Measurements from ENCODE around the gene CELF1. TPM values are rescaled to one million over a fixed set of nuclear protein-coding genes. Genes with fewer than 3 reads are reported as not detected.

Gene CELF1
- total and polyA plus RNA-seq, 2 experiments from 2014 or later, result 124 to 233 TPM

- H3K27ac ChIP-seq (ENCODE audit: low read depth), result peak overlapping the region; percentile 35; the same call in 1 of the 2 replicates
- ATAC-seq, result no peak
Measured at GRCh38 chr11:47498584-47499152, 54.3 kb downstream of the CELF1 start.

GRCh38 chr11:47498149-47498548 lies 54.8 kb downstream of the CELF1 start:
- DNase-seq (ENCODE audit: low spot score) (no peak), ATAC-seq (no peak)
- no peaks in the 10 kb centered on the region for H3K36me3 ChIP-seq (ENCODE audit: insufficient read depth)
- no peak overlapping the region for H3K4me3 ChIP-seq
- peaks cover 57% of the 10 kb centered on the region for H4K20me1 ChIP-seq (replicated peaks; ENCODE audit: insufficient read depth)
- no peaks in the 10 kb centered on the region for H3F3A ChIP-seq (replicated peaks; ENCODE audit: low read depth)
- peaks cover 100% of the 10 kb centered on the region for H3K79me2 ChIP-seq (replicated peaks; ENCODE audit: insufficient read depth)
- Mint-ChIP-seq H3K4me1 (peaks cover 33% of the 10 kb centered on the region), H3K4me3 (no peak overlapping the region), H3K36me3 (ENCODE audit: low read depth) (peaks cover 9% of the 10 kb centered on the region; the same call in 2 of the 3 replicates), H3K27me3 (ENCODE audit: insufficient read depth, low read depth, poor library complexity) (peaks cover 2% of the 10 kb centered on the region), H3K27ac (0 out of 2 replicates have a peak overlapping the region, but pooled peaks have one; percentile 18), H3K9me3 (no peaks in the 10 kb centered on the region)
- peak overlapping the region; percentile 35; the same call in 1 of the 2 replicates for H3K27ac ChIP-seq (ENCODE audit: low read depth)
- H3K9me2 ChIP-seq (ENCODE audit: insufficient read depth), result no peaks in the 10 kb centered on the region
- no peak overlapping the region for H2AFZ ChIP-seq
- peaks cover 32% of the 10 kb centered on the region for H3K4me1 ChIP-seq (ENCODE audit: insufficient read depth)
- H3K27me3 ChIP-seq (ENCODE audit: insufficient read depth), result no peaks in the 10 kb centered on the region
- H3K4me2 ChIP-seq, result no peak overlapping the region
- TF ChIP-seq EZH2phosphoT487 (IDR thresholded peaks at IDR 0.05; ENCODE audit: unreplicated experiment) (no peak), ZNF114 (CRISPR knock-in tag; IDR thresholded peaks at IDR 0.05) (no peak), NANOG (IDR thresholded peaks at IDR 0.05; ENCODE audit: borderline replicate concordance) (no peak), REST (IDR thresholded peaks at IDR 0.05; ENCODE audit: unreplicated experiment) (no peak), STAT1 (IDR thresholded peaks at IDR 0.05; ENCODE audit: unreplicated experiment) (no peak), ZNF331 (CRISPR knock-in tag; IDR thresholded peaks at IDR 0.05; ENCODE audit: low read depth) (no peak), JUNB (IDR thresholded peaks at IDR 0.05; ENCODE audit: unreplicated experiment) (no peak), CREB1 (CRISPR knock-in tag; IDR thresholded peaks at IDR 0.05; ENCODE audit: low read depth) (no peak), EZH2 (IDR thresholded peaks at IDR 0.05; ENCODE audit: low read depth, unreplicated experiment) (no peak)
- TF ChIP-seq, protein P1, sequence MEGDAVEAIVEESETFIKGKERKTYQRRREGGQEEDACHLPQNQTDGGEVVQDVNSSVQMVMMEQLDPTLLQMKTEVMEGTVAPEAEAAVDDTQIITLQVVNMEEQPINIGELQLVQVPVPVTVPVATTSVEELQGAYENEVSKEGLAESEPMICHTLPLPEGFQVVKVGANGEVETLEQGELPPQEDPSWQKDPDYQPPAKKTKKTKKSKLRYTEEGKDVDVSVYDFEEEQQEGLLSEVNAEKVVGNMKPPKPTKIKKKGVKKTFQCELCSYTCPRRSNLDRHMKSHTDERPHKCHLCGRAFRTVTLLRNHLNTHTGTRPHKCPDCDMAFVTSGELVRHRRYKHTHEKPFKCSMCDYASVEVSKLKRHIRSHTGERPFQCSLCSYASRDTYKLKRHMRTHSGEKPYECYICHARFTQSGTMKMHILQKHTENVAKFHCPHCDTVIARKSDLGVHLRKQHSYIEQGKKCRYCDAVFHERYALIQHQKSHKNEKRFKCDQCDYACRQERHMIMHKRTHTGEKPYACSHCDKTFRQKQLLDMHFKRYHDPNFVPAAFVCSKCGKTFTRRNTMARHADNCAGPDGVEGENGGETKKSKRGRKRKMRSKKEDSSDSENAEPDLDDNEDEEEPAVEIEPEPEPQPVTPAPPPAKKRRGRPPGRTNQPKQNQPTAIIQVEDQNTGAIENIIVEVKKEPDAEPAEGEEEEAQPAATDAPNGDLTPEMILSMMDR (conservative IDR thresholded peaks at IDR 0.05; ENCODE audit: low read depth in 2 of 2), result no peak
- TF ChIP-seq, protein P2, sequence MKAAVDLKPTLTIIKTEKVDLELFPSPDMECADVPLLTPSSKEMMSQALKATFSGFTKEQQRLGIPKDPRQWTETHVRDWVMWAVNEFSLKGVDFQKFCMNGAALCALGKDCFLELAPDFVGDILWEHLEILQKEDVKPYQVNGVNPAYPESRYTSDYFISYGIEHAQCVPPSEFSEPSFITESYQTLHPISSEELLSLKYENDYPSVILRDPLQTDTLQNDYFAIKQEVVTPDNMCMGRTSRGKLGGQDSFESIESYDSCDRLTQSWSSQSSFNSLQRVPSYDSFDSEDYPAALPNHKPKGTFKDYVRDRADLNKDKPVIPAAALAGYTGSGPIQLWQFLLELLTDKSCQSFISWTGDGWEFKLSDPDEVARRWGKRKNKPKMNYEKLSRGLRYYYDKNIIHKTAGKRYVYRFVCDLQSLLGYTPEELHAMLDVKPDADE (IDR thresholded peaks at IDR 0.05), result no peak

More at GRCh38 chr11:47498584-47499152, 54.3 kb downstream of the CELF1 start:
- peaks cover 100% of the 10 kb centered on the region for H3K79me2 ChIP-seq (replicated peaks; ENCODE audit: insufficient read depth)
- no peaks in the 10 kb centered on the region for H3K27me3 ChIP-seq (ENCODE audit: insufficient read depth)
- H3K4me3 Mint-ChIP-seq, result no peak overlapping the region
- peaks cover 36% of the 10 kb centered on the region for H3K4me1 Mint-ChIP-seq
- H3K27ac Mint-ChIP-seq, result no peak overlapping the region
- no peak overlapping the region for H3K4me3 ChIP-seq
- no peaks in the 10 kb centered on the region for H3F3A ChIP-seq (replicated peaks; ENCODE audit: low read depth)
- H3K9me2 ChIP-seq (ENCODE audit: insufficient read depth), result no peaks in the 10 kb centered on the region
- no peaks in the 10 kb centered on the region for H3K9me3 Mint-ChIP-seq
- peaks cover 60% of the 10 kb centered on the region for H4K20me1 ChIP-seq (replicated peaks; ENCODE audit: insufficient read depth)
- H3K4me2 ChIP-seq, result no peak overlapping the region
- peaks cover 7% of the 10 kb centered on the region; the same call in 2 of the 3 replicates for H3K36me3 Mint-ChIP-seq (ENCODE audit: low read depth)
- TF ChIP-seq NANOG (IDR thresholded peaks at IDR 0.05; ENCODE audit: borderline replicate concordance), result no peak
- no peak for TF ChIP-seq EZH2 (IDR thresholded peaks at IDR 0.05; ENCODE audit: low read depth, unreplicated experiment)
- no peak for TF ChIP-seq EZH2phosphoT487 (IDR thresholded peaks at IDR 0.05; ENCODE audit: unreplicated experiment)
- TF ChIP-seq, protein P1 (conservative IDR thresholded peaks at IDR 0.05; ENCODE audit: low read depth in 2 of 2), result no peak
- peaks cover 34% of the 10 kb centered on the region for H3K4me1 ChIP-seq (ENCODE audit: insufficient read depth)
- no peak for DNase-seq (ENCODE audit: low spot score)
- no peaks in the 10 kb centered on the region for H3K36me3 ChIP-seq (ENCODE audit: insufficient read depth)
- H2AFZ ChIP-seq, result no peak overlapping the region
- peaks cover 2% of the 10 kb centered on the region for H3K27me3 Mint-ChIP-seq (ENCODE audit: insufficient read depth, low read depth, poor library complexity)

Data from GM23338 (cell line).